Lower leg skin (tissue), 3 donors: ENCODE results near the gene IQGAP3.

ENCODE experiments used
- POLR2A ChIP-seq, 2 donors: fragments of 450-650 bp; IDR thresholded peaks; one replicate each; pipeline ENCODE4 v1.6.1; 2016 to 2017; ENCODE audit warnings: antibody characterized with exemption in 2 of 2, mild to moderate bottlenecking in 1 of 2, moderate library complexity in 1 of 2
- TF ChIP-seq, protein P1 (sequence below), 3 donors: fragments of 450-650 bp; IDR thresholded peaks; one replicate each; pipeline ENCODE4 v1.5.1; 2016; ENCODE audit warnings: antibody characterized with exemption in 3 of 3, mild to moderate bottlenecking in 3 of 3, moderate library complexity in 2 of 3

DNA sequence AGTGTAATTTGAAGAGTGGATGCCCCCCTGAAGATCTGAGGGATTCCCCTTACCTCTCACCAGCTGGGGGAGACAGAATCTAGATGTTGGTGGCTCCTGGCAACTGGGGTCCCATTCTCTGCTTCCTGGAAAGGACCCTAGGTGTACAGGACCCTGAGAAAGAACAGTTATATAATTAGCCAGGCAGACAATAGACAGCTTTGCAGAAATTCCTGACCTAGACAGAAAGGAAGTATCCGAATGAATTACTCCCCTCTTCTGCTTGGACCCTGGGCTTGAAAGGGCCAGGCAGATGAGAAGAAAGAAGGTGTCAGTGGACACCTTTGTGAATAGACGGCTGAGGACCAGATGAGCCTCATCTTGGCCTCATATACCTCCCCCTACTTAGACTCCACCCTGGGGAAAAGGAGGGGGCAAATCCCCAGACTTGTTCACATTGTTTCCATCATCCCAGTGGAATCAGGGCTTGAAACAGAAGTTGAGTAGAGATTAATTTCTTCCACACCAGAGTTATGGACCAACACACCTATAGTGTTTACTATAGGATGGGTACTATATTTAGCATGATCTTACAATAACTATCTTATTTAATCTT is 1.8 kb upstream of the IQGAP3 start:
- no peak for TF ChIP-seq POLR2A (IDR thresholded peaks at IDR 0.05)
- TF ChIP-seq, protein P1, sequence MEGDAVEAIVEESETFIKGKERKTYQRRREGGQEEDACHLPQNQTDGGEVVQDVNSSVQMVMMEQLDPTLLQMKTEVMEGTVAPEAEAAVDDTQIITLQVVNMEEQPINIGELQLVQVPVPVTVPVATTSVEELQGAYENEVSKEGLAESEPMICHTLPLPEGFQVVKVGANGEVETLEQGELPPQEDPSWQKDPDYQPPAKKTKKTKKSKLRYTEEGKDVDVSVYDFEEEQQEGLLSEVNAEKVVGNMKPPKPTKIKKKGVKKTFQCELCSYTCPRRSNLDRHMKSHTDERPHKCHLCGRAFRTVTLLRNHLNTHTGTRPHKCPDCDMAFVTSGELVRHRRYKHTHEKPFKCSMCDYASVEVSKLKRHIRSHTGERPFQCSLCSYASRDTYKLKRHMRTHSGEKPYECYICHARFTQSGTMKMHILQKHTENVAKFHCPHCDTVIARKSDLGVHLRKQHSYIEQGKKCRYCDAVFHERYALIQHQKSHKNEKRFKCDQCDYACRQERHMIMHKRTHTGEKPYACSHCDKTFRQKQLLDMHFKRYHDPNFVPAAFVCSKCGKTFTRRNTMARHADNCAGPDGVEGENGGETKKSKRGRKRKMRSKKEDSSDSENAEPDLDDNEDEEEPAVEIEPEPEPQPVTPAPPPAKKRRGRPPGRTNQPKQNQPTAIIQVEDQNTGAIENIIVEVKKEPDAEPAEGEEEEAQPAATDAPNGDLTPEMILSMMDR (IDR thresholded peaks at IDR 0.05): no peak
